IMR-90 (cell line): ENCODE results near the gene ROBO2.

ENCODE experiments used
- BHLHE40 ChIP-seq: fragments of 150-350 bp; IDR thresholded peaks from 2 replicates; pipeline ENCODE4 v1.6.1; 2016; ENCODE audit warnings: mild to moderate bottlenecking, low read depth, low read length
- CTCF ChIP-seq: conservative IDR thresholded peaks from 2 replicates; pipeline ENCODE4 v1.5.1; 2012; ENCODE audit warnings: mild to moderate bottlenecking, low read depth, low read length, improper control_type of control experiment
- MAFK ChIP-seq: IDR thresholded peaks from 2 replicates; pipeline ENCODE4 v1.6.1; 2012; ENCODE audit warnings: low read depth, low read length, improper control_type of control experiment
- POLR2A ChIP-seq: IDR thresholded peaks from 2 replicates; pipeline ENCODE4 v1.6.1; 2012; ENCODE audit warnings: mild to moderate bottlenecking, low read depth, low read length
- RCOR1 ChIP-seq: IDR thresholded peaks from 2 replicates; pipeline ENCODE4 v1.6.1; 2012; ENCODE audit warnings: mild to moderate bottlenecking, low read length, improper control_type of control experiment; ENCODE audit not compliant: insufficient replicate concordance
- USF2 ChIP-seq: fragments of 150-350 bp; IDR thresholded peaks from 2 replicates; pipeline ENCODE4 v1.6.1; 2017; ENCODE audit warnings: mild to moderate bottlenecking, antibody characterized with exemption, low read length, low read depth

DNA sequence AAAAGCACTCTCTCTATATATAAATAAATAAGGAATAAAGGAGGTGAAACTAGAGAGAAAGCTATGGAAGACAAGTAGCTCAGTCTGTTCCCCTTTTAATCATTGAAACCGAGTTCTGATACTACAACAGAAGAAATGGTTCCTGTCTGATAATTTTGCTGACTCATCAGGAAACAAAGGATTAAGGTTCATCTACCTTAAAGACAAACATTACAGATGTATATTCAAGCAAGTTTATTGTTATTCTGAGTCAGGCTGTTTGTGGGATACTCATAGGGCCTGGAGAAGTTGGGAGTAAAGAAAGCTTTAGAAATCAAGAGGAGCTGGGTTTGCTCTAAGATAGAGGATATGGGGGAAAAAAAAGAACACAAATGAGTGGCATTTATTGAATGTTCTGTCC is 566.0 kb downstream of the ROBO2 start:
- TF ChIP-seq POLR2A: no peak
- no peak for TF ChIP-seq USF2
- TF ChIP-seq CTCF: no peak
- no peak for TF ChIP-seq BHLHE40
- TF ChIP-seq RCOR1: no peak
- TF ChIP-seq MAFK: peak; percentile 99
